ENCODE data around the gene HHIPL1.
"Not testable (repeated sequence)": the region's sequence is repeated elsewhere in the genome, so short reads cannot be mapped to it uniquely, and the experiment has no call there.

Gene HHIPL1

DNA sequence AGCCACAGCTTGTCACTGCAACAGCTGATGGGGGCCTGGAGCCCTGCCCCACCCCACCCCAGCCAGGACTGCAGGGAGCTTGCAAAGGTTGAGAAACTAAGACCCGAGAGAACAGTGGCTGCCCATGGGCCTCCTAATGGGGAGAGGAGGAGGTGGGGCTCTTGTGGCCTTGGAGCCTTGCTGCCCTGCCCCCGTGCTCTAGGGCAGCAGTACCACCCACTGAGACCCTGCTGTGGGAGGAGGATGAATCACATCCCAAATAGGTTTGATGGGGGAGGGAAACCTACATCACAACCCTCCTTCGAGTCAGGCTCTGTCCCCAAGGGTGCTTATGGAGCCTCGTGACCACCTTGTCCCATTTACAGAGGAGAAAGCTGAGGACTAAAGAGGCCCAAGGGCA, 15.9 kb downstream of the HHIPL1 start:
- DNase-seq (ENCODE audit: low spot score) = no peak

DNA sequence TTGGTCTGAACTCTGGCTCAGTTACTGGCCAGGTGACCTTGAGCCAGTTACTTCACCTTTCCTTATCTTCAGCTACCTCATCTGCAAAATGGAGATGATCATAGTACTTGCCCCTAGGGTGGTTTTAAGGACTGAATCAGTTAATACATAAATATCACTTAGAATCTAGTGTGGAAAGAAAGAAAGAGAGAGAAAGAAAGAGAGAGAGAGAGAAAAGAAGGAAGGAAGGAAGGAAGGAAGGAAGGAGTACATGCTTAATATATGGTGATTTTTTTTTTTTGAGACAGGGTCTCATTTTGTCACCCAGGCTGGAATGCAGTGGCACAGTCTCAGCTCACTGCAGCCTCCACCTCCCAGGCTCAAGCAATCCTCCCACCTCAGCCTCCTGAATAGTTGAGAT, 16.3 kb downstream of the HHIPL1 start:
- not testable (repeated sequence) for DNase-seq (ENCODE audit: low spot score)

DNA sequence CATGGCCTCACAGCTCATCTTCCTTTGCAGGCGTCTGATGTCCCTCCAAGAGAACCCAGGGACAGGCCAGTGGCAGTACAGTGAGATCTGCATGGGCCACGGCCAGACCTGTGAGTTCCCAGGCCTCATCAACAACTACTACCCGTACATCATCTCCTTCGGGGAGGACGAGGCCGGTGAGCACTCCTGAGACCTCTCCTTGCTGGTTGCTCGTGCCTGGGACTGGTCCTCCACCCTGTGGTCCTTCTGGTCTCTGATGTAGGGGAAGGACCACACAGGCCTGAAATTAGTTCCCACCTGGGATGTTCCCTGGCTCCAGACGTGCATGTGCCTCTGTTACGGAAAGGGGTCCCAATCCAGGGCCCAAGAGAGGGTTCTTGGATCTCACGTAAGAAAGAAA, 17.9 kb downstream of the HHIPL1 start:
- DNase-seq (ENCODE audit: low spot score) = no peak

DNA sequence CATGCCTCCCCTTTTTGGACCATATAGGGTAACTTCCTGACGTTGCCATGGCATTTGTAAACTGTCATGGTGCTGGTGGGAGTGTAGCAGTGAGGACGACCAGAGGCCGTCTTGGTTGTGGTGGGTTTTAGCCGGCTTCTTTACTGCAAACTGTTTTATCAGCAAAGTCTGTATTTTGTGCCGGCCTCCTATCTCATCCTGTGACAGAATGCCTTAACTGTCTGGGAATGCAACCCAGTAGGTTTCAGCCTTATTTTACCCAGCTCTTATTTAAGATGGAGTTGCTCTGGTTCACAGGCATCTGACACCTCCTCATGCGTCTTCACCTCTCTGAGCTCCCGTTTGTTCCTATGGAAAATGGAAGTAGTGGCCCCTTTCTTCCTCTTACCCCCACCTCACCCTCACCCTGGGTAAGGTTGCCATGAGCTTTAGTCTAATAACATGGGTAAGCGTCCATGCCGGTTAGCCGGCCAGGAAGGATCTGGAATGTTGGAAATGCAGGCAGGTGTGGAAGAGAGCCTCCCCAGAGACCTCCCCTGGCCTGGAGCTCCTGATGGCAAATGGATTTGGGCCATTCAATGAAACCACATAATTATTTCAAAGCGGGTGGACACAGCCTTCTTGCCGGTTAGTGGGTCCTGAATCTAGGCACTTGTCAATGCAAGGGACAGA, 18.6 kb downstream of the HHIPL1 start:
- DNase-seq (ENCODE audit: low spot score) = no peak

DNA sequence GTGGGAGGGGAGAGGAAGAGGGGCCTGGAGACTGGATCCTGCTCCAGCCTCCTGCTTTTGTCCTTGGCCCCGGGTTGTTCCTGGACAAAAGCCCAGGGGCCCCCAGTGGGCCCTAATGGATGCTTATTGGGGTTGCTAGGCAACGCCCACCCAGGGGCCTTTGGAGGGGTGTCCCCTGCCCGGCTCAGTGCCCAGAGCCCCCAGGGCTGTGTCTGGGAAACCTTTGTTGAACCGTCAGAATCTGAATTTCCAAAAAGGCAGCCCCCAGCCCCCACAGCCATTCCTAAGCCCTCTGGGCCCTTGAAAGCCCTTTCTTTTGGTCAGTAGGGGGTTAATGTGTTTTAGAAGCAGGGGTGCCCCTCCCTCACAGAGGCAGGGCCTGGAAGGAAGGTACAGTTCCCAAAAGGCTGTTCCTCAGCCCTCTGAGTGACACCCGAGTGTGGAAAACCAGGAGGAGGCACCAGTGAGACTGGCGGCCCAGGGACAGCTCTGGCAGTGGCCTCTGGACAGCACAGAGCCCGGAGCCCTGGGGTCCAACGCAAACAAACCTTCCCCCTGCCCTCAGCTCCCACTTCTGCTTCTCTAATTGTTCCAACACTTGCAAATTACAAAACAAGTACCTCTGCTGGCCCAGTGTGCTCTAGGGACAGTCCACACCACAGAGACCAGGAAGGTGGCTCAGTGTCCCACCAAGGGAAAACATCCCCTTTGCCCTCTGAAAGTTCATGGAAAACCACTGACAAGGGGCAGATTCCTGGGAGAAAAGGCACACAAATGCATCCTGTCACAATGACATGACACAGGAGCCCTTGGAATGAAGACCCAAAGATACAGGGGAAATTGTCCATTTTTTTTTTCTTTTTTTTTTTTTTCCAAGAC, 19.4 kb downstream of the HHIPL1 start:
- DNase-seq (ENCODE audit: low spot score) = no peak

DNA sequence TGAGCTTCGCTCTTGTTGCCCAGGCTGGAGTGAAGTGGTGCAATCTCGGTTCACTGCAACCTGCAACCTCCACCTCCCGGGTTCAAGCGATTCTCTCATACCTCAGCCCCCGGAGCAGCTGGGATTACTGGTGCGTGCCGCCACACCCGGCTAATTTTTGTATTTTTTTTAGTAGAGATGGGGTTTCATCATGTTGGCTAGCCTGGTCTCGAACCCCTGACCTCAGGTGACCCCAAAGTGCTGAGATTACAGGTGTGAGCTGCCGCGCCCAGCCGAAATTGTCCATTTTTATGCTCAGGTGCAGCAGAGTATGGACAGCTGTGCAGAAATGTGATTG, 20.0 kb downstream of the HHIPL1 start:
- no peak for DNase-seq (ENCODE audit: low spot score)

DNA sequence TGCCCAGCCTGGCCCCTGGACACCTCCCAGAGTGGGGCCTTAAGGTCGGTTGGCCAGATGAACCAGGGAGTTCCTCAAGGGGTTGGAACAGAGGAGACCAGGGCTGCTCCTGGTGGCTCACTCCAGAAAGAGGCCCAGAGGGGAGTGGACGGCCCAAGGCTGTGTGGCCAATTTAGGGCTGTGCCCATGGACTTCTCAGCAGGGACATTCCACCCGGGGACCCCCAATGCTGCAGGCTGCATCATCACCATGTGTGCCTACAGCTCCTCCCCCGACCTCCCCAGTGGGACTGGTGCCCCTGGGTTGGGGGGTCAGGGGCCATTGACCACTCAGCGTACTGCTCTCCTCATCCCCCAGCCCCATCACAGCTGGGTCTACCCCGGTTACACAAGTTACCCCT, 21.6 kb downstream of the HHIPL1 start:
- no peak for DNase-seq (ENCODE audit: low spot score)

DNA sequence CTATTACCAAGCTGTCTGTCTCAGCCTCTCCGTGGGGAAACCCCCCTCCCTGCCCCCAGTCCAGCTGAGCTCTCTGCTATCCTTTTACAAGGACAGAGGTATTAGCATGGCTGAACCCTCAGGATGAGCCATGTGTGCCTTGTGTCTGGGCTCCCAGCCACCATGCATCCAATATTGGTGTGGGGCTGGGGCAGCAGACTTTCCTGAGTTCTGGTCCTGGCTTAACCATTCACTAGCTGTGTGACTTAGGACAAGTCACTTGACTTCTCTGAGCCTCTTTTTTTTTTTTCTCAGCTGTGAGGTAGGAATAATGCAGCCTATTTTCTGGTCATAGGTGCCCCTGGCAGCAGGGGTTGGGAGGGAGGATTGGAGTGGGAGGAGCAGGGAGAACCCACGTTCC, 22.1 kb downstream of the HHIPL1 start:
- DNase-seq (ENCODE audit: low spot score) = no peak

DNA sequence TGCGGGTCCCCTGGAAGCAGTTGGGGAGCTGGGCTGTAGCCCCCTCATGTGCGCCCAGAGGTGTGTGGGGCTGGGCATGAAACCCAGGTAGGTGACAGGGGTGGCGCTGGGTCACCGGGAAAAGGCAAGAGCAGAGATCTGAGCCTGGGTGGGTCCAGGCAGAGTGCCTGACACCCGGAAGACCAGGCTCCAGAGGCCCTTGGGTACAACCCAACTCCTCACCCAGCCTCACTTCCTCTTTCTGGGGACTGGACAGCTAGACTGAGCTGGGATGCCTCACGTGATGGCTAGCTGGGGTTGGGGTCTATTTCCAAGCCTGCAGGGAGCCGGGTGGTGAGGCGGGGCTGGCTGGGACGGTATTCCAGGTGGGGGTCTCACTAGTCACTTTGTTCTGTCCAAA, 22.9 kb downstream of the HHIPL1 start:
- no peak for DNase-seq (ENCODE audit: low spot score)

DNA sequence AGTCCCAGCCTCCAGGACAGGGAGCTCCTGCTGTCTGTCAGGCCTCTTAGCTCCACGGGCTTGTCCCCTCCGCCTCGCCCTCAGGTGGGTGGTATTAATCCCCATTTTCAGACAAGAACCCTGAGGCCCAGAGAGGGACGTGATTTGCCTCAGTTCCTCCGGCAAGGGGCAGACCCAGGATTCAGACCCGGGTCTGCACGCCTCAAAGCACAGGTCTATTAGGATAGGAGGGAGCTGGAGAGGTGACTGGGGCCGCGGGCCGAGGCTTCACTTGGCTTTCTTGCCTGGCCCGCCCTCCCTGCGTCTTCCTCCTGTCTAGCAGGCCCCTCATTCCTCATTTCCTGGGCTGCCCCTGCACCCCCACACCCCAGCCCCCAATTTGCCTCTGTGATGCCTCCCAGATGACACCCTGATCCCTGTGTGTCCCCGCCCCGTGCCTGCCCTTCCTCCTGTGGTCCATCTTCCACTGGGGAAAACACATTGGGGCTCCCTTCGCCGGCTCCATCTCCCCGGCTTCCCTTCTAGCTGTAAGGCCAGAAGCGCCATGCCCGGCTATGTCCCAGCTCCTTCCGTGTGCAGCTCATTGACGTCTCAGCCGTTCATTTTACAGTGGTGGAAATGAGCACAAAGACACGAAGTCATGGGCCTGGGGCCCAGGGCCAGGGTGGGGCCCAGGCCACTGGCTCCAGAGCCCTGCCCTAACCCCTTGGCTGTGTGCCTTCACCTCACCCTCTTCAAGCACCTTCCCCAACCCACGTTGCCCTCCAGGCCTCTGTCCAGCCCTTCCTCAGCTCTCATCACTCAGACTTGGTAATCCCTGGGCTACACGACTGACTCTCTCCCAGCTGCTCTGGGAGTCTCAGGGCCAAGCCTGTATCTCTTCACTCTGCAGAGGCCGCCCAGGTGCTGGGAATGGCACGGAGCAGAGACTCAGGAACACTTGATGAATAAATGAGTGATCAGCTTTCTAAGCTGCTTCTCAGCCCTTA, 23.7 kb downstream of the HHIPL1 start:
- DNase-seq (ENCODE audit: low spot score) = no peak

DNA sequence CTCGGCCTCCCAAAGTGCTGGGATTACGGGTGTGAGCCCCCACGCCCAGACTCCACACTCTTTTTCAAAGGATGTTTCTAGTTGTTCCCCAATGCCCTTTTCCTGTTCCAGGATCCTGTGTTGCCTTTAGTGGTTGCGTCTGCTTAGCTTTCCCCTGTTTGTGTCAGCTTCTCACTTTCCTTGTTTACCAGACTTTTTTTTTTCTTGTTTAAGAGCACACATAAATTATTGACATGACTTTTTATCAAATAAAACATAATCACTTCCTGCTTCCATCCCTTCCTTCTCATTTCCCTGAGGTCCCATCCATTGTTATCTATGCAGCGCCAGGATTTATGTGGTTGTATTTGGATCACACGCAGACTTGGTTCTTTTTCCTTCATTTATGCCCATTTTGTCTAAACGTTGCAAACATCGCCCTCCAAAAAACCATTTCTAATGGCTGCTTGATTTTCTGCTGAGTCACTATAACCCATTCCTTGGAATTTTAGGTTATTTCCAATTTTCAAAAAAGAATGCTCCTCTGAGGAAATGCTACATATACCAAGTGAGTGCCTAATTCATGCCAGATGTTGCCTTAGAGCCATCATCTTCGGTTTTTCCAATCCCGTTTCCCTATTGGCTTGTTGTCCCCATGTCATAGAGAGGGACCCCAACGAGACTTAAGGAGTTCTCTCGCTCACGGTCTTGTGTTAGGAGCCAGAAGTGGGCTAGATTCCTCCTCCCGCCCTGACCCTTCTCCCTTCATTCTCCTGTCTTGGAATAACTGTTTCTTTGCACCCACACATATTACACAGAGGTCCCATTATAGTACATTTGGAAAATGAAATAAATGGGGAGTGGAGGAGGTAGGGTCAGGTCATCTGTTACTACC, 25.7 kb downstream of the HHIPL1 start:
- DNase-seq (ENCODE audit: low spot score) = no peak

DNA sequence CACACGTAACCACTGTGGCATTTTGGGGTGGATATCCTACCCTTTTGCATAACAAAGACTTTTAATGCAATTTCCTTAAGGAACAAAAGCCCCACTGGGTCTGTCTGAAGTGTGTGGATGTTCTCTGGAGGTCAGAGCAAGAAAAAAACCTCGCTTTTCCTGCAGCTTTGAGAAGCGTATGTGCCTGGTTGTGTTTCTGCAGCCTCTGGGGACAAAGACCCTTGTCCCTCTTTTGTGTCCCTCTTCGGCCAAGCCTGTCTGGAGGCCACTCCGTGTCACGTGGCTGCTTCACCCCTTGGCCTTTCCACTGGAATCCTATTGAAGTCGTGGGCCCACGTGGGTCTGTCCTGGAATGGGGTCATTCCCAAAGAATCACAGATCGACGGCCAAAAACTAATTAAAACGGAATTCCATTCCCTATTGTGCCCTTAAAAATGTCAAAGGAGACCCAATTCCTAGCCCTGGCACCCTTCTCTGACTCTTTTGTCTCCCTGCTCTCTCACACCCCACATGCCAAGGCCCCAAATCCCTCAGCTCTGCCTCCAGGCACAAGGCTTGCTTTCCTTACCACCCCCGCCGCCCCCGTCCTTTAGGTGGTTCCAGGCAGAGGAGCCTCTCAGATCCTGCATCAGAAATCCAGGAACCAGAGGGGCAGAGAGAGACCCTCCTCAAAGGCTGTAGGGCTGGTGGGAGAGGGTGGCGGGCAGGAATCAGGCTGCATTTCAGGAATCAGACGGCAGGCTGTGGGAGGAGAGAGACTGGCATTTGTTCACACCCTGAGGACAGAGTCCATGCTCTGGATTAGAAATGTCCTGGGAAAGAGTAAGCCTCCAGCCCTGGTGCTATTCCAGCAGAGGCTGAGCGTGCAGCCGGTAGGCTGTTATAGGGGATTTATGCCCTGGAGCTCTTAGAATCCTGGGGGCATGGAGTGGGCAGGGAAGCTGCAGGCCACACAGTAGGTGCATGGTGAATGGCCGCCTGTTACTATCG, 26.6 kb downstream of the HHIPL1 start:
- no peak for DNase-seq (ENCODE audit: low spot score)

DNA sequence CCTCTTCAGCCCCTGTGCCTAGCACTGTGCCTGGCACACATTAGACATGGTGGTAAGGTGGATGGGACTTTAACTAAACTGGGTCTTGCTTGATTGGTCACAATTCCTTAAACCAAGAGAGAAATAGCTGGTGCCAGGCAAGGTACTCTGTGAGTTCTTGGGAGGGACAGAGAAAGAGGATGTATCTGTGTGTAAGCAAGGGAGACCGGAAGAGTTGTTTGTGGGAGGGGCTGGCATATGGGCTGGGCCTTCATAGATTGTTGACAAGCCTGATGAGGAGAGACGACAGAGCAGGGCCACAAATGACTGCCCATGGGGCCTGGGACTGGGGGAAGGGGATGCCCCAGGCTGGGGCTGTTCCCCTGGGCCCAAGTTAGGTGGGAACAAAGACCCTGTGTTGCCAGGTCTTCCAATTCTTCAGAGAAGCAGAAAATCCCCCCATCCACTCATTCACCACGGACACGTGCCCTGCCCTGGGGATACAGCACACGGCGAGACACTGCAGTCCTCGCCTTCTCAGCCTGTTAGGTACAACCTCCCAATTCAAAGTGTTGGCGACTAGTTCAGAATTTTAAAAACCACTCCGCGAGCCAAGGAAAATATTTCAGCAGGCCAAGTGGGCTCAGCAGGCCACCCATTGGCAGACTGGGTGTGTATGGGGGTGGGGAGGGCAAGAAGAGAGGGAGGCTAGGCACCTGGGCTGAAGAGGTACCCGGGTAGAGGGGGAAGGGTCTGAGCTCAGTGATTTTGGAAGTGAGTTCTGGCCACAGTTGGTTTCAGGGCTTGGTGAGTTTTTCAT, 27.8 kb downstream of the HHIPL1 start:
- no peak for DNase-seq (ENCODE audit: low spot score)

DNA sequence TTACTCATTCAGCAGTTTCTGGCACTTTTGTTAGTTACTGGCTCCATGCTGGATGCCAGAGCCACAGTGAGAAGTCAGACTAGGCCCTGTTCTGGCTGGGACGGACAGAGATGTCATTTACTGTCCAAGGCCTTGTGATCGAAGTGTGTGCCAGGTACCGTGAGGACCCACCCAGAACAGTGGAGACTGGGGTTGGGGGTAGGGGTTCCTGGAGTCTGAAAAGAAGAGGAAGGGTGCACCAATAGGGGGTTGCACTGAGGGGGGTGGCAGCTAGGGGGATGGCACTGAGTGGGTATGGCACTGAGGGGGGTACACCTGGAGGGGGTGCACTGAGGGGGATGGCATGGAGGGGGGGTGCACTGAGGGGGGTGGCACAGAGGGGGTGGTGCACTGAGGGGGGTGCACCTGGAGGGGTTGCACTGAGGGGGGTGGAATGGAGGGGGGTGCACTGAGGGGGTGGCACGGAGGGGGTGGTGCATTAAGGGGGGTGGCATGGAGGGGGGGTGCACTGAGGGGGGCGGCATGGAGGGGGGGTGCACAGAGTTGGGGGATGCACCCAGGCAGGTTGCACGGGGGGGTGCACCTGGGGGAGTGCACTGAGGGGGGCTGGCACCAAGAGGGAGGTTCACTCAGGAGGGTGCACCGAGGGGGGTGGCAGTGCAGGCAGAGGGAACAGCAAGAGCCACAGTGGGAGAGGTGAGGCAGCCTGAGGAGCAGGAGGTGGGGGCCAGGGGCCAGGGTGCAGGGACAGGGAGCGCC, 28.6 kb downstream of the HHIPL1 start:
- DNase-seq (ENCODE audit: low spot score) = no peak

DNA sequence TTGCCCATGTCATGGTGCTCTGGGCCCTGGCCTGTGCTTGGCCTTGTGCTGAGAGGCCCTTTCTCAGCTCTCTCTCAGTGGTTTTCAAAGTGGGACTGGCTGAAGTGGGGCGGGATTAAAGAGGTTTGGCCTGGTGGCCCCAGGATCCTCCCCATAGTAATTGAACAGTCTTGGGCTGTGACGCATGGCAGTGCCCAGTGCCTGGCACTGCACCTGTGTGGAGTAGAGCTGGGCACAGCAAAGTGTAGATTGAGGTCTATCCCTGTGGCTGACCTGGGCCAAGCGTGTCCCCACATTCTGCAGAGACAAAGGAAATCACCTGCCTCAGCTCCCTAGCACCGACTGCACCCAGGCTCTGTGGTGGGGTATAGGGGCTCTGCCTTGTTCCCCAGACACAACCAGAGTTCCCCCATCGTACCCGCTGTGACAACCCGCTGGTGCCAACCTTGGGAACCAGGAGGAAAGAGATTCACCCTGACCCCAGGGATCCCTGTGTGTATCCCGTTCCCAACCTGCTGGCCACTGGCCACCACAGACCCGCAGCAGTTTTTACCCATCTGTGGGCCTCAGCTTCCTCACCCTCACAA, 29.2 kb downstream of the HHIPL1 start:
- no peak for DNase-seq (ENCODE audit: low spot score)

DNA sequence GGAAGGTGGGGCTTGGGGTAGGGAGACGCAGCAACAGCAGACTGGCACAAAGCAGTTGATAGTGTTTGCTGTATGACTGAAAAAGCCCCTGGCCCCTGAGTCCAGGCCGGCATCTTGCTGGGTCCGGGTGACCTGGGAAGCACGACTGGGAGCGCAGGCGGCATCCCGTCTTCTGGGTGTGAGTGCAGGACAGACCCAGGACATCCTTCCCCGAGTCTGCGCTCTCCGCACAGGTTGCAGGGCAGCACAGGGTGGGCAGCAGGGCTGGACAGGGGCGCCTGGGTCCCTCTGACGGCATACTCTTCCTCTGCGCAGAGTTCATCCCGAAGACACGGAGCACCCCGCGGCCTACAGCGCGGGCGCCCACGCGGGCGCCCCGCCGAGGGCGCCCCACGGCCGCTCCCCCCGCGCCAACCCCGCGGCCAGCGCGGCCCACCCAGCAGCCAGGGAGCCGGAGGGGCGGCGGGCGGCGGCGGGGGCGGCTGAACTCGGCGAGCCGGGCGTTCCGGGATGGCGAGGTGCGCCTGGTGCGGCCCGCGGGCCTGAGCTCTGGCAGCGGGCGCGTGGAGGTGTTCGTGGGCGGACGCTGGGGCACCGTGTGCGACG, 29.9 kb downstream of the HHIPL1 start:
- DNase-seq (ENCODE audit: low spot score) = no peak

DNA sequence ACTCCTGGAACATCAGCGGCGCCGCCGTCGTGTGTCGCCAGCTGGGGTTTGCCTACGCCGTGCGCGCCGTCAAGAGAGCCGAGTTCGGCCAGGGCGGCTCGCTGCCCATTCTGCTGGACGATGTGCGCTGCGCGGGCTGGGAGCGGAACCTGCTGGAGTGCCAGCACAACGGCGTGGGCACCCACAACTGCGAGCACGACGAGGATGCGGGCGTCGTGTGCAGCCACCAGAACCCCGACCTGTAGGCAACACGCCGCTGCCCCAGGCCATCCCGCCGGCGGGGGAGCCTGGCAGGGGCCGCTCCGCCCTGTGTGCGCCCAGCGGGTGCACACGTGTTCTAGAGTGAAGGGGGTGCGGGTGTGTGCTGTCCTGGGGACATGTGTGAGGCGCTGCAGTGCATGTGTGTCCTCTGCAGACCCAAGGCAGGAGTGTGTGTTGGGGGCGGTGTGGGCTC, 30.5 kb downstream of the HHIPL1 start:
- no peak for DNase-seq (ENCODE audit: low spot score)

DNA sequence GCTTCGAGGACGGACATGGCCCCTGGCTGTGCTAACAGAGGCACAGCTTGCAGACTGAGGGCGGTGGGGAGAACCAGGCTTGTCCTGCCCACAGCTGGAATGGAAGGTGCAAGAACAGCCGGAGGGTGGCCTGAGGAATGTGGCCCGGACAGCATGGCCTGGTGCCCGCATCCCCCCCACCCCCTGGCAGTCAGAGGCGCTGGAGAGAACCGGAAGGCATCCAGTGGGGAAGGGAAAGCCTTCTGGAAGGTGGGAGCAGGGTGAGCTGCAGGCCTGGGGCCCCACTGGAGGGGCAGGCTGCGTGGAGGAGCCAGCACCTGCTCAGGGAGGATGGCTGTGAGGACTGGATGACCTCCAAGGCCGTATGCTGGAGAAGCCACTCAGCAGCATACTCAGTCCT, 31.0 kb downstream of the HHIPL1 start:
- DNase-seq (ENCODE audit: low spot score) = no peak

Measured in CD4-positive, alpha-beta T cell treated with Interleukin-15 for 4 hours (primary cell).